HG03439 (cell line): ENCODE results near the gene KCNG3.

Experiments
- ATAC-seq: cut with Tn5 transposase; IDR thresholded peaks from one replicate; pipeline ENCODE4 v1.9.1; 2021; ENCODE audit warnings: mild to moderate bottlenecking, moderate library complexity; ENCODE audit not compliant: unreplicated experiment

KCNG3 gene

DNA sequence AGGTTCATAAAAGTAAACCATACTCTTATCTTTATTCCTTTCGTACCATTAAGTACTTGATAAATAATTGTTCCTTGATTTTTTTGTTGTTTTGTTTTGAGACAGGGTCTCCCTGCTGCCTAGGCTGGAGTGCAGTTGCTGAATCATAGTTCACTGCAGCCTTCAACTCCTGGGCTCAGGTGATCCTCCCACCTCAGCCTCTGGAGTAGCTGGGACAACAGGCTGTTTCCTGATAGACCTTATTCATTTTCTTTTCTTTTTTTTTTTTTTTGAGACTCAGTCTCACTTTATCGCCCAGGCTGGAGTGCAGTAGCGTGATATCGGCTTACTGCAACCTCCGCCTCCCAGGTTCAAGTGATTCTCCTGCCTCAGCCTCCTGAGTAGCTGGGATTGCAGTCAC is 5.5 kb downstream of the KCNG3 start:
- ATAC-seq: no peak

DNA sequence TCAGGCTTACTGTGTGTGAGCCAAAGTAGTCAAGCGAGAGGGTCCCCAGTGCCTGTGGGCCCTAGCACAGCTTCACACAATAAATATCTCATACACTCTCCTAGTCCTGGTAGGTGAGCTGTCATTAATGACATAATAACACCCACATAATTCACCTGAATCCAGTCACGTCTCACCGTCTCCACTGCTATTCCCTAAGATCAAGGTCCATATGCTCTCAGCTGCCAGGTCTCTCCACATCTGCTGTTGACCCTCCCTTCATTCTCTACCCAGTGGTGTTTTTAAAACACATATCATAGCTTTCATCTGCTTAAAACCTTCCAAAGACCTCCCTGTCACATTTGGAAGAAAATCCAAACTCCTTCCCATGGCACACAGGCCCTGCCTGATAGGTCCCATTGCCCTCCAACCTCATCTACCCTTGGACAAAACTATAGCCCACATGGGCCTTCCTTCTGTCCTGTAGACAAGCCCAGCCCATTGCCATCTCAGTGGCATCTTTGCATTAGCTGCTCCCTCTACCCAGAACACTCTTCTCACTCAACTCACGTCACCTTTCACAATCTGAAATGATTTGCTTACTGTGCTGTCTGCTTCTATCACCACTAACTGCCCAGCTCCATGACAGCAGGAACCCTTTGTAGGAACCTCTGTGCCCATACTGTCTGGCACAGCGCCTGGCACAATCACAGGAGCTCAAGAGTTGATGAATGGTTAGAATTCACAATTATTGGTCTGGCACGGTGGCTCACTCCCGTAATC is 7.5 kb downstream of the KCNG3 start:
- ATAC-seq: no peak

GRCh38 chr2:42480402-42480801 is 13.4 kb downstream of the KCNG3 start:
- ATAC-seq: no peak

GRCh38 chr2:42474765-42475454 is 18.9 kb downstream of the KCNG3 start:
- ATAC-seq: no peak

DNA sequence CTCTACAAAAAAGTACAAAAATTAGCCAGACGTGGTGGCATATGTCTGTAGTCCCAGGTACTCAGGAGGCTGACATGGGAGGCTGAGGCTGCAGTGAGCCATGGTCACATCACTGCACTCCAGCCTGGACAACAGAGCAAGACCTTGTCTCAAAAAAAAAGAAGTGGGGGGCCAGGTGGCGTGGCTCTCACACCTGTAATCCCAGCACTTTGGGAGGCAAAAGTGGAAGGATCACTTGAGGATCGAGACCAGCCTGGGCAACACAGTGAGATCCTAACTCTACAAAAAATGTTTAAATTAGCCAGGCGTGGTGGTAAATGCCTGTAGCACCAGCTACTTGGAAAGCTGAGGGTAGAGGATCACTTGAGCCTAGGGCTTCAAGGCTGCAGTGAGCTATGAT is 23.1 kb downstream of the KCNG3 start:
- no peak for ATAC-seq

DNA sequence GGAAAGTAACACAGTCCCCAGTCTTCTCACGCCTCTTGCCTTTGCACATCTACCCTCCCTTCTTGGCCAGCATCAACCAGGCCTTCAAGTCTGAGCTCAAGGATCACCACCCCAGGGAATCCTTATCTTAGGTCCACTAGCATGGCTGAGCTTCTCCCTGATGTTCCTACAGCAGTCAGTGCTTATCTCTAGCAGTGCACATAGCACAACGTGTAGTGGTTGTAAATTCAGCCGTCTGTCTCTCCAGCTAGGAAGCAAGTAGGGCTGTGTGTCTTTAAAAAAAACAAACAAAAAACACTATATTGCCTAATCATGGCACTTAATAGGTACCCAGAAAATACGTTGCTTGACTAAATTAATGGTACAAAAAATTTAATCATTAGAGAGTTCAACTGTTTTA is 29.2 kb downstream of the KCNG3 start:
- no peak for ATAC-seq

DNA sequence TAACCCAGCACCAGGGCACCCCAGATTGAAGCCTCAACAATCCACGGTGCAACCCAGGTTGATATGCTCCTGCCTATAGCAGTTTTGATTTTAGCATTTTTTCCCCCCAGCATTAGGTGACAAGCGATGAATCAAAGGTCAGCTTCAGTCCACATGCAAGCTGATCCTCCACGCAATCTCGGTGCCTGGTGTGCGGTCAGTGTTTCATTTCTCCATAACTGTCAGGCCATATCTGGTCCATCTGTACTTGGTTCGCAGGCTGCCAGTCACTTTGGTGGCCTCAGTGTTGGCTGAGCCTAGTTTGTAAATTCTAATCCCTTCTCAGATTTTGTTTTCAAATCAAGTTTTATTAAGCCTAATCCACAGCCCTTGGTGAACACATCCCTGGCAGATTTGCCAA is 30.2 kb downstream of the KCNG3 start:
- no peak for ATAC-seq

DNA sequence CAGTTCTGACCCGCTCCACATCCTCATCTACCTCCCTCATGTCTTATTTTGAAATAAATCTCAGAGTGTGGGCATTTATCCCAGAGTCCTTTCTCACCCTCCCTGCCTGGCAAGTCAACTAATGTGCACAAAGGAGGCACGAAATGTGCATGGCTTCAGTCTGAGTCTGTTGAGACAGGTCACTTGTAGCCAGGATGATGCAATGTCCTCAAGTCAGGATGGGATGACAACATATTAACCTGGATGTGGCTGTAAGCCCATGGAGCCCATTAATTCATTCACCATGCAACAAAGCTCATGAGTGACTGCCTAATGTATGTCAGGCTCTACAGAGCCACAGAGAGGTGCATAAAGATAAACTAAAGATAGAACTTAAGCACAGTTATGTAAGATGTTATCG is 34.5 kb downstream of the KCNG3 start:
- ATAC-seq: no peak

DNA sequence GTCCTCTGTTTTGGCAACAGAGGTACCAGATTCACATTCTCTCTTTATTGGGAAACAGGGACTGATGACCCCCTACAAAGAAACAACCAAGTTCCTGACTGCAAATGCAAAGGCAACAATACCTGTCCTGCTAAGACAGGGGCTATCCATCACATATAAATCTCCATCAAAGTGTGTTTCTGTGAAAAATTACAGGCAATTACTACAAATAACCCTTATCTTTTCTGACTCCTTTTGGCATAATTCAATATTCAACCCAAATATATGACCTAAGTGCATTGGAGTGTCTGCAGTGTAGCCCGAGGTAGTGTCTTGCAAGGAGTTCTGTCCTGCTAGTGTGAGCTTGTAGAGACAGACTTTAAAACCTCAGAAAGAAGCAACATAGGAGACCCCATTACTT is 35.4 kb downstream of the KCNG3 start:
- ATAC-seq: no peak

DNA sequence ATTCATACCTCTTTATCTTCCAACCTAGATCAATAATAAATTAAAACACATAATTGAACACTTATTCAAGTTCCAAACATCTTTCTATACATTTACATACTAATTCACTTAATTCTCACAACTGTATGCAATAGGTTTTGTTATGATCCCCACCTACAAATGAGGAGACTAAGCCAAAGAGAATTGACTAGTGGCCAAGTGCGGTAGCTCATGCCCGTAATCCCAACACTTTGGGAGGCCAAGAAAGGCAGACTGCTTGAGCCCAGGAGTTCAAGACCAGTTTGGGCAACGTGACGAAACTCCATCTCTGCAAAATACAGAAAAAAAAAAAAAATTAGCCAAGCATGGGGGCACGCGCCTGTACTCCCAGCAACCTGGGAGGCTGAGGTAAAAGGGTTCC is 36.8 kb downstream of the KCNG3 start:
- no peak for ATAC-seq

- ATAC-seq: no peak
Observed at GRCh38 chr2:42456126-42456839, 37.5 kb downstream of the KCNG3 start.

GRCh38 chr2:42452545-42452944 is 41.2 kb downstream of the KCNG3 start:
- ATAC-seq: no peak

DNA sequence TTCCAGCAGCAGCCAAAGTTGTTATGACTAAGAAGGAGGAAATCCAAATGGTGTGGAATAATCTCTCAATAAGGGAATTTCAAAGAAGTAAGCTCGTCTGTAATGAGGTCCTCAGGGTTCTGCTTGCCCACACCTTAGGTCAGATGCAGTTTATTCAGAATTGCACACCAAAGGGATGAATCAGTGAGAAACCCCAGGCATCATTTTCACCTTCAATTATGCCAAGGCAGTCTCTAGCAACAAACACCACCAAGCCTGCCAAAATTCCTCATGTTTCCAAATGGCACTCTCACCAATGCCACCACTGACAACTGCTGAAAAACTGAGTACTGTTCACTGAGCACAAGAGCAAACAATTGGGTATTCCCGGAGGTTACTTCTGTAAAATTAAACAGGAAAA is 43.6 kb downstream of the KCNG3 start:
- ATAC-seq: no peak

DNA sequence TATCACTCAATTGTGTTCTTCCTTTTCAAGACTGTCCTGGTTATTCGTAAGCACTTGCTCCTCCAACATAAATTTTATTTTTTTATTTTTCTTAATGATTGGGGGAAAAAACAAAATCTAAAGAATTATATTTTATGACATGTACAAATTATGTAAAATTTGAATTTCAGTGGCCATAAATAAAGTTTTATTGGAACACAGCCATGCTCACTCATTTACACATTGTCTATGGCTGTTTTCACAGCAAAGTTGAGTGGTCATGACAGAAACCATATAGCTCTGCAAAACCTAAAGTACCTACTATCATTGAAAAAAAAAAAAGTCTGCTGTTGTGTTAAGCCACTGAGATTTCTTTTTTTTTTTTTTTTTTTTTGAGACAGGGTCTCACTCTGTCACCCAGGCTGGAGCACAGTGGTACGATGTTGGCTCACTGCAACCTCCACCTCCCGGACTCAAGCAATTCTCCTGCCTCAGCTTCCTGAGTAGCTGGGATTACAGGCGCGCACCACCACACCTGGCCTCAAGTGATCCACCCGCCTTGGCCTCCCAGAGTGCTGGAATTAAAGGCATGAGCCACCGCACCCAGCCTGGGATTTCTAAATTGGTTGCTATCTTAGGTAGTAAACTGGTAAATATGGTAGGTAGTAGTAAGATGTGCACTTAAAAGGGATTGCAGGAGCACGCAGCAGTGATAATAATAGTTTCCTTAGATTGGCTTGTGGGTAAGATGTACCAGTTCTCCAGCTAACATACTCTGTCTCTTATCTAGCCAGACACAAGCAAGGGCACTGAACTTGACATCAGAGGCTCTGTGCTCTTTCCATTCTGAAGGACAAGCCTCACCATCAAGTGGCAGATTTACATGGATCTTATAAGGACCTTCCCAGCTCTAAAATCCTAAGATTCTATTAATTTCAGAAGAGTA is 44.4 kb downstream of the KCNG3 start:
- no peak for ATAC-seq

- ATAC-seq: no peak
Observed at GRCh38 chr2:42448163-42448562, 45.6 kb downstream of the KCNG3 start.

DNA sequence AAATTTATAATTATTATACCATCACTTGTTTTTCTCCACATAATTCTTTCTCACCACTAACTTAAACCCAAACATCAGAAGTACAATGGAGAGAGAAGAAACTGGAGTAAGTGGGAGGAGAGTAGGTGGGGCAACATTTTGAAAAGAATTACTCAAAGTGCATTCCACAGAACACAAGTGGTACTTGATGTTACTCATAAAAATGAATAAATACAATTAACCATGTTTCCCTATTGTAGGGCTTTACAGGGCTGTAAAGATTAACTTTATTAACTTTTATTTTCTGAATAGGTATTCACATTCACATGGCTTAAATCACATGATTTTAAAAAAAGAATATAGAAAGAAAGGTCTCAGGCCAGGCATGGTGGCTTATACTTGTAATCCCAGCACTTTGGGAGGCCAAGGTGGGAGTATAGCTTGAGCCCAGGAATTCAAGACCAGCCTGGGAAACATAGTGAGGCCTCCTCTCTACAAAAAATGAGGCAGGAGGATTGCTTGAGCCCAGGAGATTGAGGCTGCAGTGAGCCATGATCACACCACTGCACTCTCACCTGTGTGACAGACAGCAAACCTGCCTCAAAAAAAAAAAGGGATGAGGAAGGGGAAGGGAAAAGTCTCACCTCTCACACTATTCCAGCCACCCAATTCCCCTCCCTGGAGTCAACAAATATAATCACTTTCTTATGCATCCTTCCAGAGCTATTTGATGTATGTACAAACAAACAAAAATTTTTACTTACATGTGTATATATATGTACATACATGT is 47.1 kb downstream of the KCNG3 start:
- ATAC-seq: no peak

DNA sequence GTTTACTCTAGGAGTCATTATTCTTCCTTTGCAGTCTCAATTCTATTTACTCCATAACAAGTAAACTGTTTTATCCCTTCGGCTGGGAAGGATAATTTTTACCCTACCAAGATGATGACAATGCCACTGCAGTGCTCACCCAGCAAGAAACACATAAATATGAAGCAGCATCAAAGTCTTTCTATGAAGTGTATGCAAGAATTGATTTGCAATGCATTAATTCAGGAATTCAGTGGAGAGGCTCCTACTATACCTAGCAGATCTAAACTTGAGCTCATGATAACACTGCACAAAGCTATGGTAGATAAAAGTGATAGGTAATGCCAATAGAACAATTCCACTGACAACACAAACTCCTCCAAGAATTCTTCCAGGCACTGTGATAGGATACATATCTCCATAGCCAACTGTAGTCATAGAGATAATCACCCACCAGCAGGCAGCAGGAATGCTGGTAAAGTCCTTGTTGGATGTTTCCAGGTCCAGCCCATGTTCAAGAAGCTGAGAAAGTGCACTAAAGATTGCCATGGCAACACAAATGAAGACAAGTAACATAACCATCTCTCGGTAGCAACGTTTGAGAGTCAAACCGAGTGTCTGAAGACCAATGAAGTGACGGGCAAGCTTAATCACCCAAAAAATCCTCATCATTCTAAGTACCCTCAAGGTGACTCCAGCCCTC is 49.9 kb downstream of the KCNG3 start:
- no peak for ATAC-seq

GRCh38 chr2:42442774-42443173 is 51.0 kb downstream of the KCNG3 start:
- ATAC-seq: no peak

DNA sequence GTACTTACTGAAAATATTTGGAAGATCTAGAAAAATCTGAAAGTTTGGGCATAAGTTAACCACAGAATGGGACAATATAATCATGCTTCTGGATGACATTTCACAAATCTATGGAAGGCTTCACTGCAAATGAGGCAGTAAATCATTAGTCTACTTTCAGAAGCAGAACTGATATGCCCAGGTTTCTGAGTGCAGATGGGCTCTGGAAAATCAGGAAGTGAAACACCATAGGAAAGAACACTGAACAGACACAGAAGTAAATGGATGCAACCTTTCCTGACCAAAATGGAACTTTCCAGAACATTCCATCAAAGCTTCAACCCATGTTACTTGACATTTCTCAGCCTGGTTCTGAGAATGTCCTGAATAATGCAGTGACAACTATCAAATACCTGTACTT is 55.1 kb downstream of the KCNG3 start:
- ATAC-seq: no peak

DNA sequence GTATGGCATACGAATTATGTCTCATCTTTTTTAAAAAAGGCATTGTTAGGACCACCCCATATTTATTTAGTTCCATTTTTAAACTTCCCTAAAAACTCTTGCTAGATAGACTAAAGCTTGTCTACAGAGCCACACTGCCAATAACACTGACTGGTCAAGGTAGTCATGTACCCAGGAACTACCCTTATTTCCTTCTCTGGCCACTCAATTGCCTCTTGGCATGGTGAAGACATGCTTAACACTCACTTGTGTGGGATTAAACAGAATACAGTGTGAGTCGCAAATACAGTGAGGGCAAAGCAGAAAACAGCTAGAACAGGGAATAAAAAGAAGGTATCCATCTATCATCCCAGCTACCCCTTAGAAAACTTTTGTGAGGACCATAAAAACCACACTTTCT is 57.4 kb downstream of the KCNG3 start:
- ATAC-seq: no peak
